GM19035 (cell line): Measurements from ENCODE around the gene ADGRL2.

Experiments used
- ATAC-seq: cut with Tn5 transposase; IDR thresholded peaks from one replicate; pipeline ENCODE4 v1.9.1; 2021; ENCODE audit not compliant: unreplicated experiment

ADGRL2 gene

GRCh38 chr1:81805537-81806431, 5.0 kb downstream of the ADGRL2 start:
- no peak for ATAC-seq

- no peak for ATAC-seq
Measured at GRCh38 chr1:81806432-81806770, 5.7 kb downstream of the ADGRL2 start.

- no peak for ATAC-seq
Measured at GRCh38 chr1:81808760-81809159, 8.0 kb downstream of the ADGRL2 start.

DNA sequence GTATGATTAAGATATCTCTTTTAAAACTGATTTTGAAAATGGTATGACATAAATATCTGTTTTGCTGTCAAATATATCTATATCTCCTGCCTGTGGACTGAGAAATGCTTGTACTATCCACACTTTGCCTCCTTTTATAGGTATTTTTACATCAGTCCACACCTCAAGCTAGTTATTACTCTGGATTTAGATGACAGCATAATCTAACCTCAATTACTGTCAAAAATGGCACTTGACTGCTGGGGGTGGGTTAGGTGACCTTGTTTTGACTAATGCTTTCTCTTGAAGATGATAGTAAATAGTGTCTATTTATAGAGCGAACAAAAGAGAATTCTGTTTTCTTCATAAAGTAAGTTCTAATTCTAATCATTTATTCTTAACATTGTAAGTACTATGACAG, 9.1 kb downstream of the ADGRL2 start:
- no peak for ATAC-seq

DNA sequence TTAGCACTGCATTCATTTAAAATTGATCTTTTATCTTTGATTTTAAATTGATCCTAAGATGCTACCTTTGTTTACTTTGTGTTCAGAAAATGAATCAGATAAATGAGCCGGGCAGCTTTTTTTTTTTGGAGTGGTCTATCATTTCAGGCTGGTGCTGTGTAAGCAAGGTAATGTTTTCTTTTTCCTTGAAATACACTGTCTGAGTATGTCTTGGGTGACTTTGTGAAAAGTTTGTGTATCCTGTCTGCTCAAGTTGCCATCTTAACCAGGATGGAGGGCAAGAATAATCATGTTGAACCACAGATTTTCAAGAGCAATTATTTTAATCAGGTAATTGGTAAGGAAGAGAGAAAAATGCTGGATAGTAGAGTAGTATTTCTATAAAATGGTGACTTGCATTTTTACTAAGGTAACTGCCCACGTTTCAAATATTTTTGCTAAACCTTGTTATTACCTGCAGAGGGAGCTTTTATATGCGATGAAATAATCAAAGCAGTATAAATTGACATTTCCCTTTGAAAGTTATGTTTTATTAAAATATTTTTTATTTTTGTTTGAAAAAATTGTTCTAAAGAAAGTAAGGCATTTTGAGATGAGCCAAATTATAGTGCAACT, 11.1 kb downstream of the ADGRL2 start:
- ATAC-seq: no peak

DNA sequence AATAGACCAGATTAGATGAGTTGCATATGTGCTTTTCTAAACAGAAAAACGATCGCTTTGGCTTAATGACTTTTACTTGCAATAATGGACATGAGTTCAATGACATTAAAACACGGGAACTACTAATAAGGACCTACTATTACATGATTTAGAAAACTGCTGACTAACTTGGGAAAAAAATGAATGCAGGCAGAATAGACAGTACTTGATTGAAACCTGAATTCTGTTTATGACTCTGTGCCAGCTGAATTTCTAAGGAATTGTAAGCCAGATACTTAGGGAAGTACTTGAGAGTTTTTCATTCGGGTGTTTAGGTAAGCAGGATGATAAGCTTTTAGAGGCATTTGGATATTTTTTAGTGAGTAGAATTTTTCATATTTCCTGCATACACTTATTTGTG, 12.0 kb downstream of the ADGRL2 start:
- ATAC-seq: no peak

DNA sequence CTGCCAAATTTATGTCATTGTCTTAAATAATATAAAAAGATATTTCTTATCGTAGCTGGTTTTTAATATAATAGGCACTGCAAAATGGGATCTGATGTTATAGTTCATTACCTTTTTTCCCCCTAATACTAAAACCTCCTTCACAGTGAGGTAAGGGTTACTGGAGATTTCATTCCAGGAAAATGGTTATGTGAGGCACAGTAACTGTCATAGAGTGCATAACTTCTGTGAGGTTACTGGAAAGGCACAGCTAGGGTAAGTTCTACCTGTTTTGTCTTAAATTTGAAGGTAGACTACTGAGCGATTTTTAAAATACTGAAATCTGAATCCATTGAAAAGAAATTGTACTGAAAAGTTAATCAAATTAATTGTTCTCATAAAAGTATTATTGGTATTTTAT, 13.0 kb downstream of the ADGRL2 start:
- ATAC-seq: no peak

DNA sequence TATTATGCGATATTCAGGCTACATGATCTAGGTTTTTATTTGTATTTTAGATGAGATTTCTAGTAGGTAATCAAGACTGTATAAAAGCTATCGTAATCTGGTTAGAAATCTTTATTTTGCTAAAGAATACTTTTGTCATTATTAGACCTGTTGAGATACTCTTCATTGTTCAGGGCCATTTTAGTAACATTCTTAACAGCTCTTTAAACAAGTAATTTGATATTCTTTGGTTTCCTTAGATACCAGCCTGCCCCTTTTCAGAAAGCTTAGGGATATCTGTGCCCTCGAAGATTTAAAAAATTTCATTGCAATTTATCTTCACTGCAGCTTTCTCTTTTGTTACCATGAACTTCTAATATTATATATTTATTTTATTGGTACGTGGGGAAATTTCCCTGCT, 18.9 kb downstream of the ADGRL2 start:
- ATAC-seq: no peak

GRCh38 chr1:81820765-81821164, 20.0 kb downstream of the ADGRL2 start:
- no peak for ATAC-seq

- ATAC-seq: no peak
Measured at GRCh38 chr1:81823082-81823481, 22.3 kb downstream of the ADGRL2 start.

GRCh38 chr1:81824759-81825158, 24.0 kb downstream of the ADGRL2 start:
- no peak for ATAC-seq

DNA sequence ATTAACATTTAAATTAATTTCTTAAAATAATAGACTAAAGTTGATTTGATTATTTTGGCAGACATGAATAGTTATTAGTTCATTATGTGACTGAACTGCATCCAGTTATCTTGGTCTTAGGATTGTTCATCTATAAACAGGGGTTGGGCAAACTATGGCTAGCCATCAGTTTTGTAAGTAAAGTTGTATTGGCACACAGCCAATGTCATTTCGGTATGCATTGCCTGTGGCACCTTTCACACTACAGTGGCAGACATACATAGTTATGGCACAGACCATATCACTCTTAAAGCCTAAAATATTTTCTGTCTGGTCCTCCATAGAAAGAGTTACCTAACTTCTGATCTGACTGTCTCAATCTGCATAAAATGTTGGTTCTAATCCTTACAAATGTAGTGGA, 27.2 kb downstream of the ADGRL2 start:
- no peak for ATAC-seq

GRCh38 chr1:81832573-81832972, 31.8 kb downstream of the ADGRL2 start:
- no peak for ATAC-seq

- no peak for ATAC-seq
Measured at GRCh38 chr1:81833722-81834121, 33.0 kb downstream of the ADGRL2 start.

DNA sequence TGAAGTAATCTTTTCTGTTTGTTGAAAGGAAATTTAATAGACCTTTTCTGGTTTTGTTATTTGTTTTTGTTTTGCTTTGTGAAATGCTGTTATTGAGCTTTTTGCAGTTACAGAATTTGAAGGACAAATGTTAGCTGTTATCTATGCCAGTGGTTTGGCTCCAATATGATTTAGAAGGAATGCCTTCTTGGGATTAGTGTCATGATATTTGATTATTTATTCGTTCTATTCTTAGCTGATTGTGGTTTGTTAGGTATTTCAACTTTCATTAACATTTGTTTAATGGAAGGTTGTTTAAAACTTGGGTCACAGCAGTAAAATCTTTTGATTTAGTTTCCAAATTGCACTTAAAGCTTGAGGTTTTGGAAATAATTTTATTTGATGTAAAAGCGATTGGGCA, 33.5 kb downstream of the ADGRL2 start:
- no peak for ATAC-seq

GRCh38 chr1:81834921-81835698, 34.4 kb downstream of the ADGRL2 start:
- no peak for ATAC-seq

DNA sequence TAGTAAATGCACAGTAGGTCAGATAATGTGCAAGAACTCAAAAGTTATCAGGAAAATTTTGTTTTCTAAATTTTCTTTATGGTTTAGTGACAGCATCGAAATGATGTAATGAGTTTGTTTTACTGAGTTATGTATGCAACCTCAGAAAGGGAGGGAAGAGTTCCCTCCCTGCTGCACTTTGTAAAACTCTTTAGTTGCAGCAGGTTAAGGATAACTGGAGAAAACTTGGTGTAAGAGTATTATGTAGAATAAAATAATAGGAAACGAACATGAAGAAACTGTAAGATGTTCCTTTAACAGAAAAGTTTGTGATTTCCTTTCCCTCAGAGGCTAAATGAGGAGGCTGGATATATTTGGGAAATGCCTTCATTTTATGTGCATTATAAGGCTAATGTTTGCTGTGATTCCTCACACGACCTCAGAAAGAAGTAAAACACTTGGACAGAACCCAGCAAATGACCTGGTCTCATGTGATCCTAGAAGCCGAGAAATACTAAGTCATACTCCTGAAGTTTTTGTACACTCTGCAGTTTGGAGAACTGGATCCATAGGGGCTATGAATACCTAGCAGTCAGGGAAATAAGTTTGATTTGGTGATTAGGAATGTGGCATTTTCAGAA, 35.4 kb downstream of the ADGRL2 start:
- no peak for ATAC-seq

- no peak for ATAC-seq
Measured at GRCh38 chr1:81838600-81839218, 38.0 kb downstream of the ADGRL2 start.

DNA sequence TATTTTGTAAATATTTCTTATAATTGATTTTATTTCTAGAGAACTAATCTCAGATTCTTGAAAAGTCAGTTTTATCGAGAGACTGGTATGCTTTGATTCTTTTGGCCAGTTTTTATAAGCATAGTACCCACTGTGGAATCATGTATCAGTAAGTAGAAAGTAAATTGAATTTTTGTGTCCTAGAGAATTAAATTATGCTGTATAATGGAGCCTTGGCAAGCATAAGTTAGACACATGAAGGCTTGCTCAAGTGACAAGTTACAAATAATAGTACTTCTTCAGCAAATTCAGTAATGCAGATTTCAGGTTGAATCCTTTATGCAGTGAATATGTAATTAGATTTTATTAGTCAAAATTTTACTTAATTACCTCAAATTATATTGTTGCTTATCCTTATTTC, 40.1 kb downstream of the ADGRL2 start:
- no peak for ATAC-seq

- no peak for ATAC-seq
Measured at GRCh38 chr1:81841795-81842194, 41.1 kb downstream of the ADGRL2 start.

DNA sequence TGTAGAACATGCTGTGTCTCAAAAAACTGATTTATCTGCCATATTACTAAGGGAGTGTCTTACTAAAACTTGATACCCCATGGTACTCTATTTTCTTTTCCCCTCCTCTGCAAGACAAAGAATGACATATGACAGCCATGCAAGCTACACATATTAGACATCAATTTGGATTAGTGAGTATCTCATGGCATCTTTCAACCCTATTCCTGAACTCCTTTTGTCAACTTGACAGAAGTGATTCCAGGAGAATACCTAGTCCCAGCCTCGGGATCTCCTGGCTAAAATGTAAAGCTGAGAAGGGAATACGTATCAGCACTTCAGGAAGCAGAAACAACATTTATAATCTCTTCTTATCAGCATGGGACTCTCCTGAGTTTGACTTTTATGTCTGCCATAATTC, 43.7 kb downstream of the ADGRL2 start:
- ATAC-seq: no peak
